HEK293T (cell line): ENCODE data around the gene TLE2.

Experiments used
- ARNT ChIP-seq: fragments of 450-650 bp; IDR thresholded peaks from 2 replicates; pipeline ENCODE4 v1.6.1; 2017; ENCODE audit warnings: mild to moderate bottlenecking
- FOXK2 ChIP-seq: fragments of 450-650 bp; IDR thresholded peaks from 2 replicates; pipeline ENCODE4 v1.6.1; 2016; ENCODE audit warnings: mild to moderate bottlenecking
- SP1 ChIP-seq: fragments of 450-650 bp; IDR thresholded peaks from 2 replicates; pipeline ENCODE4 v1.6.1; 2017
- SUZ12 ChIP-seq: fragments of 450-650 bp; IDR thresholded peaks from 2 replicates; pipeline ENCODE4 v1.6.1; 2016; ENCODE audit warnings: mild to moderate bottlenecking

DNA sequence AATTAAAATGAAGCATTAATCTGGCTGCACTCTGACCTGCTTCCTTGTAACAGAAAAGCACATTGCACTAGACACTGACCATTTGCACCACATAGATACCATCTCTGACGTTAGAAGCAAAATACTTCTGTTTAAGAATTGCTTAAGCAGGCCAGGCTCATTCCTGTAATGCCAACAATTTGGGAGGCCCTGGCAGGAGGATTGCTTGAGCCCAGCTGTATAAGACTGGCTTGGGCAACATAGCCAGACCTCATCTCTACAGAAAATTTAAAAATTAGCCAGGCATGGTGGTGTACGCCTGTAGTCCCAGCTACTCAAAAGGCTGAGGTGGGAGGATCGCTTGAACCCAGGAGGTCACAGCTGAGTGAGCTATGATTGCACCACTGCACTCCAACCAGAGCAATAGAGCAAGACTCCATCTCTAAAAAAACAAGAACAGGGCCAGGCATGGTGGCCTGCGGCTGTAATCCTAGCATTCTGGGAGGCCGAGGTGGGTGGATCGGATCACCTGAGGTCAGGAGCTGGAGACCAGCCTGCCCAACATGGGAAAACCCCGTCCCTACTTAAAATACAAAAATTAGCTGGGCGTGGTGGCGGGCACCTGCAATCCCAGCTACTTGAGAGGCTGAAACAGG lies 58.8 kb downstream of the TLE2 start:
- no peak for TF ChIP-seq ARNT
- no peak for TF ChIP-seq SP1
- TF ChIP-seq SUZ12: no peak
- no peak for TF ChIP-seq FOXK2
